Panc1 (cell line): ENCODE measurements around the gene DNMT3A. TPM values are rescaled to one million over a fixed set of nuclear protein-coding genes. Genes with fewer than 3 reads are reported as not detected.

Experiments used
- ATAC-seq: fragments of 200-7000 bp; cut with Tn5 transposase; 2 replicates; pipeline ENCODE4 v1.9.1; 2020; ENCODE audit warnings: mild to moderate bottlenecking, moderate library complexity
- BruUV-seq: library from RNA; stranded (reverse); fragments of 400-500 nt; replicated peaks from 2 replicates; lab custom pipeline; 2021; lab: Mats Ljungman, UMichigan
- CTCF ChIA-PET: fragments of 300-600 bp; sonication (Branson Sonifier 250); formaldehyde crosslinking; loops from one replicate; lab custom pipeline; 2022; ENCODE audit warnings: antibody characterized with exemption; lab: Charles Lee
- POLR2A ChIA-PET: fragments of 300-600 bp; sonication (Branson Sonifier 250); formaldehyde crosslinking; loops from one replicate; lab custom pipeline; 2022; ENCODE audit warnings: antibody characterized with exemption; lab: Charles Lee
- DNase-seq: peaks from one replicate; pipeline ENCODE4 v3.0.0-alpha.2; 2010; ENCODE audit warnings: low read depth, low spot score
- H3K27ac ChIP-seq: 2 replicates; pipeline ENCODE4 v1.5.1; 2011; ENCODE audit warnings: mild to moderate bottlenecking, low read length, inconsistent platforms
- H3K27me3 ChIP-seq: fragments of 200-500 bp; sonication (Bioruptor generic); 2 replicates; pipeline ENCODE4 v1.6.0; 2014; ENCODE audit warnings: low read length, inconsistent platforms; ENCODE audit not compliant: control insufficient read depth, insufficient read depth
- H3K36me3 ChIP-seq: fragments of 200-500 bp; sonication (Bioruptor generic); 2 replicates; pipeline ENCODE4 v1.5.1; 2014; ENCODE audit warnings: inconsistent platforms, mild to moderate bottlenecking, low read length, moderate library complexity; ENCODE audit not compliant: control insufficient read depth, insufficient read depth
- H3K4me1 ChIP-seq: 2 replicates; pipeline ENCODE4 v1.5.1; 2011; ENCODE audit warnings: inconsistent platforms, mild to moderate bottlenecking, low read length, moderate library complexity; ENCODE audit not compliant: control insufficient read depth, insufficient read depth
- H3K4me3 ChIP-seq, 2 experiments: 2 replicates each; pipeline ENCODE4 v1.5.1; 2011 to 2012; ENCODE audit warnings: low read depth in 2 of 2, low read length in 2 of 2, mild to moderate bottlenecking in 2 of 2, inconsistent platforms in 1 of 2, moderate library complexity in 1 of 2
- H3K9me3 ChIP-seq: fragments of 200-500 bp; sonication (Bioruptor generic); 2 replicates; pipeline ENCODE4 v1.5.1; 2014; ENCODE audit warnings: low read depth, mild to moderate bottlenecking, inconsistent platforms, low read length, moderate library complexity; ENCODE audit not compliant: control insufficient read depth, insufficient read depth
- CTCF ChIP-seq: fragments of 450-650 bp; IDR thresholded peaks from 2 replicates; pipeline ENCODE4 v1.5.1; 2017; ENCODE audit warnings: mild to moderate bottlenecking
- POLR2AphosphoS5 ChIP-seq: IDR thresholded peaks from 2 replicates; pipeline ENCODE4 v1.6.1; 2012; ENCODE audit warnings: mild to moderate bottlenecking, low read depth, low read length, moderate library complexity
- REST ChIP-seq, 2 experiments: IDR thresholded peaks; 2 replicates each; pipeline ENCODE4 v1.6.1; 2011 to 2012; ENCODE audit warnings: low read depth in 2 of 2, control low read depth in 1 of 2, low read length in 1 of 2, mild to moderate bottlenecking in 1 of 2, moderate library complexity in 1 of 2; ENCODE audit not compliant: insufficient read depth in 1 of 2
- SIN3A ChIP-seq: IDR thresholded peaks from 2 replicates; pipeline ENCODE4 v1.6.1; 2012; ENCODE audit warnings: low read depth, mild to moderate bottlenecking, low read length, moderate library complexity, borderline replicate concordance; ENCODE audit not compliant: insufficient read depth
- TCF7L2 ChIP-seq: IDR thresholded peaks from 2 replicates; pipeline ENCODE4 v1.6.1; 2011; ENCODE audit warnings: mild to moderate bottlenecking, low read depth, low read length, inconsistent platforms
- in situ Hi-C: cut with HindIII; loops from 2 replicates; pipeline ENCODE4 v1.10.0; 2016; ENCODE audit warnings: low sequenced_read_pairs, low pct_unique_long_range_greater_than_20kb
- intact Hi-C: fragments of 100-400 bp; cut with micrococcal nuclease; formaldehyde crosslinking; loops from one replicate; pipeline ENCODE4 v1.10.0; 2022; ENCODE audit not compliant: unreplicated experiment
- total RNA-seq: library from RNA; stranded (reverse); gene quantifications from one replicate; pipeline ENCODE4 v1.2.1, GENCODE V29; 2021; ENCODE audit not compliant: unreplicated experiment

The DNMT3A gene
- total RNA-seq, 1 experiment from 2014 or later = 29.3 TPM

- no peak for ATAC-seq
- no TSS peak for BruUV-seq
- ChIA-PET POLR2A (no interaction called here), CTCF (no interaction called here)
- H3K36me3 ChIP-seq = no peaks in the 10 kb centered on the region
- DNase-seq = no peak
- no peak overlapping the region for H3K4me3 ChIP-seq
- H3K4me1 ChIP-seq = peaks cover 7% of the 10 kb centered on the region
- no peaks in the 10 kb centered on the region for H3K9me3 ChIP-seq
- H3K27ac ChIP-seq = no peak overlapping the region
- no peaks in the 10 kb centered on the region for H3K27me3 ChIP-seq
- in situ Hi-C loops (no loop called here), intact Hi-C loops (no loop called here)
- TF ChIP-seq SIN3A (no peak), CTCF (no peak), TCF7L2 (no peak), REST (IDR thresholded peaks at IDR 0.05; ENCODE audit: insufficient read depth in 1 of 2, low read depth in 2 of 2, low read length in 1 of 2) (no peak), POLR2AphosphoS5 (no peak)
Measured at GRCh38 chr2:25358836-25359235, 17.1 kb upstream of the DNMT3A start.

- Histone ChIP-seq H3K27ac (no peak overlapping the region), H3K9me3 (no peaks in the 10 kb centered on the region), H3K4me1 (peaks cover 7% of the 10 kb centered on the region), H3K27me3 (no peaks in the 10 kb centered on the region), H3K36me3 (no peaks in the 10 kb centered on the region), H3K4me3 (no peak overlapping the region)
- ChIA-PET CTCF (interaction anchor here (0.7 kb wide), 1 partner anchor 66 kb away, joined by 3 read pairs; no protein-coding TSS in a partner anchor), POLR2A (no interaction called here)
- ATAC-seq = no peak
- TF ChIP-seq SIN3A (no peak), CTCF (no peak), POLR2AphosphoS5 (no peak)
- BruUV-seq = no TSS peak
- no peak for DNase-seq
- in situ Hi-C loops = no loop called here
- intact Hi-C loops = no loop called here
Measured at GRCh38 chr2:25358249-25358815, 16.6 kb upstream of the DNMT3A start.
